GM21576 (cell line): ENCODE measurements around the gene LDLRAD4.
A peak's percentile ranks its signal among the peaks of the same experiment; 100 is the strongest.

Experiments used
- ATAC-seq: cut with Tn5 transposase; IDR thresholded peaks from one replicate; pipeline ENCODE4 v1.9.1; 2021; ENCODE audit warnings: mild to moderate bottlenecking, moderate library complexity; ENCODE audit not compliant: unreplicated experiment

Gene LDLRAD4

GRCh38 chr18:13440277-13441248, 222.0 kb downstream of the LDLRAD4 start:
- ATAC-seq = no peak

- no peak for ATAC-seq
Measured at GRCh38 chr18:13441736-13442135, 223.2 kb downstream of the LDLRAD4 start.

GRCh38 chr18:13442451-13442850, 223.9 kb downstream of the LDLRAD4 start:
- ATAC-seq = no peak

DNA sequence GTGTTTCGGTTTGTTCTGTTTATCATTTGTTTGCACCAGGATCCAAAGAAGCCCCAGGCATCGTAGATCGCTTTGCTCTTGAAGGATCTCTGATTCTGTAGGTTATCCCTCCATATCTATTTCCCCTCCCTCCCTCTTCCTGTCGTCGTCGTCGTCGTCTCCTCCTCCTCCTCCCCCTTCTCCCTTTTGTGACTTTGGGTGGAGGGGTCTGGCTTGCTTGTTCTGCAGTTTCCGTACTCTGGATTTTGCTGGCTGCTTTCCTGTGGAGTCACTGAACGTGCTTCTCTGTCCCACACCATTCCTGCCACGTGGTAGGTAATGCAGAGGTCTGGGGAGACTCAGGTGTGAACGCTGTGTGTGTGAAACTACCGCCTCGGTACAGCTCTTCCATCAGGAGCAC, 225.0 kb downstream of the LDLRAD4 start:
- ATAC-seq = no peak

GRCh38 chr18:13444430-13445240, 226.1 kb downstream of the LDLRAD4 start:
- ATAC-seq = no peak

GRCh38 chr18:13445241-13445897, 226.8 kb downstream of the LDLRAD4 start:
- no peak for ATAC-seq

GRCh38 chr18:13446024-13446423, 227.5 kb downstream of the LDLRAD4 start:
- no peak for ATAC-seq

DNA sequence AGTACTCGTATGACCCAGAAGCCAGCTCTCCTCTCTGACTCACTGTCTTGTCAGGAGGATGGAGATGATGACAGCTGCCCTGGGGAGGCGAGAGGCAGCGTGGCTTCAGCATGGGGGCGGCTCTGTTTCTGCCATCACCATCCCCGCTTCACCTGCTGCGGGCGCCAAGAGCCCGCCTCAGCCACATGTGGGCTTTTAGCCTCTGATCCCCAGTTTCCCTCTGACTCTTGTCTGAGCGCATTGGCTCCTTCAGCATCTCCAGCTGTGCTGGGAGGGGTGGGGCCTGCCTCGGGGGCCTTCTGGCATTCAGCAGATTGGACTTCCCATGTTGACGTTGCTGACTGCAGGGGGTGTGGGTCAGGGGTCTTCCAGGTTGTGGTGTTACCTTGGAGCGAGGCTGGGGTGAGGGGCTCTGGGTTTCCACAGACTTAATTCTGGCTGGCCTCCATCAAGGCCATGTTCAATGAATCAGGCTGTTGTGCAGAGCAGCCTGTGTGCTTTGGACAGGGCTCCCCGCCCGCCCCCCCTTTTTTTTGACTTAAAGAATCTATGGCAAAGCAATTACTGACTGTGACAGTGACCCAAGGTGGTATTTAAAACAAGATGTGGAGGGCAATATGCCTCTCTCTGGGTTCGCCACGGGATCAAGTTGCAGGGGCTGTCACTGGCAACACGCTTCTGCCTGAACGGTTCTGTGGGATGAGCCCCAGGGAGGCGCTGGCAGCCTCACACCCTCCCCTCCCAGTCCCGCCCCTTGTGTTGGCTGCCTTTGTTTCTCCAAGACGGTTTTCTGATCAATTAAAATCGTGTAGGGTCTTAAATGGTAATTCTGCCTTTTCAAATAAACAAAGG, 228.3 kb downstream of the LDLRAD4 start:
- ATAC-seq = no peak

GRCh38 chr18:13447621-13448334, 229.2 kb downstream of the LDLRAD4 start:
- no peak for ATAC-seq

GRCh38 chr18:13448335-13448795, 229.8 kb downstream of the LDLRAD4 start:
- no peak for ATAC-seq

DNA sequence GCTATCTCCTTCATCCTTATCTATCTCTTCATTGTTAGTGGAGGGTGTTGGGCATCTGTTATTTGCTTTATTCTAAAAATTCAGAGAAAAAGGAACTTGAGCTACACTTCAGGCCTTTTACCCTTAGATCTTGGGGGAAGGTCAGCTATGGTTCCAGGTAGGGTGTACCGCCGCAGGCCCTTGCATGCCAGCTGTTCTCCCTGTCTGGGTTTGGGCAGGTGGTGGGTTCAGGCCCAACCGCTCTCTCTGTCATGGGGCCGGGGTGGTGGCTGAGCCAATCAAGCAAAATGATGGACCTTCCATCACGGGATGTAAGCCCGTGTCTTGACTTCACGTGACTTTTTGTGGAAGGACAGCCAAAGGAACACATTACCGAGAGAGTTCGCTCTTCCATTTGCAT, 231.1 kb downstream of the LDLRAD4 start:
- ATAC-seq = no peak

DNA sequence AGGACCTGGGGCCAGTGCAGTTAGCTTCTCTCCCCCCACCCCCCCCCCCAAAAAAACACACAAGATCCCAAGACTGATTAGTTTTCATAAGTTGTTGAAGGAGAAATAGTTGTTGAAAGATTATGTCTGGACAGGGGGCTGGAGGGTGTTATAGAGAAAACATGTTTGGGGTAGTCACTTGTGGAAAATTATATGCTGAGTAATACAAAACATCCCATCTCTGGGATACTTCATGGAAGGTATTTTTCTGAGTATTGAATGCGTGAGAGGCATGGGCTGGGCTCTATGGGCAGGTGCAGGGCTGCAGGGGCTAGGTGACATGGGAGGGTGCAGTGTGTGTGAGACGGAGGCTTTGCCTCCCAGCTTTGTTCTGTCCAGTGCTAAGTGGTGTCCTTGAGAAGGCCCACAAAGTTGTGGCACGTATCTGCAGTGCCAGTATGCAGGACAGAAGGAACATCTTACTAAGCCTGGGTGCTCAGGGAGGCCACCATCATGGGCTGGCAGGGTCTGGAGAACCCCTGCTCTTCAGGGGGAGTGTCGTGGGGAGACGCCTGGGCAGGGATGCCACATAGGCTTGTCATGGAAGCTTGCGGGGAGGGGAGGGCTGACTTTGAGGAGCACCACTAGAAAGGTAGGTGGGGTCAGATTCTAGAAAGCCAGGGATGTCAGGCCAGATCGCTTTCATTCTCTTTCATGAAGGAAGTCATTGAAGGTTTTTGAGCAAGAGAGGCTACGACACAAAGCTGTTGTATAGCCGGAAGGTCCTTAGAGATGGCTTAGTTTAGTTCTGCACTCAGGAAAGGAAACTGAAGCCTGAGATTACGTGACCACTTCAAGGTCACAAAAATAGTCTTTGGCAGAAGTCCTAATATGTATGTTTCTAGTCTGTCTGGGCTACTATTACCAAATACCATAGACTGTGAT, 232.0 kb downstream of the LDLRAD4 start:
- peak; percentile 81 for ATAC-seq

- ATAC-seq = no peak
Measured at GRCh38 chr18:13451213-13451540, 232.6 kb downstream of the LDLRAD4 start.

DNA sequence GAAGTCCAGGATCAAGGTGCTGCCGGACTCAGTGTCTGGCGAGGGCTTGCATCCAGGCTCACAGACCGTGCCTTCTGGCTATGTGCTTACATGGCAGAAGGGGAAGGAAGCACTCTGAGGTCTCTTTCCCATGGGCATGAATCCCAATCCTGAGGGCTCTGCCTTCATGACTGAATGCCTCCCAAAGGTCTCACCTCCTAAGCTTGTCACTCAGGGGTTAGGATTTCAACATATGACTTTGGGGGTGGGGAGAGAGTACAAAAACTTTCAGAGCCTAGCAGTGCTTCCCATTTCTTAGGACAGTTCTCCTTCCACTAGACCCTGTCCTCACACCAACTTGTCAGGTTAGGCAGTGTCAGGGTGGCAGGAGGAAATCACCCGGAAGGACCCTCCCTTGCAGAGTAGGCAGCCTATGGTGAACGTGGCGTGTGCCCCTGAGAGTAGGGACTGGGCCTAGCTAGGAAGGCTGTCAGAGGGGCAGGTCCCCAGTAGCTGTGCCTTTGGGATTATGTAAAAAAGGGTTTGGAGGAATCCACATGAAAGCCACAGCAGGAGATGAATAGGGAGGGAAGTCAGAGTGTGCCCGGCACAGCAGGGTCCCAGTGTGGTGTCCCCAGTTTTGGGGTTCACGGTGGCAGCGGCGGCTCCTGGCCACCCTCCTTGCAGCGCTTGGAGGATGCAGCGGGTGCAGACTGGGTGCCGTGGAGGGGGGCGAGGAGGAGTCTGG, 233.3 kb downstream of the LDLRAD4 start:
- ATAC-seq = no peak

- no peak for ATAC-seq
Measured at GRCh38 chr18:13452388-13452811, 233.8 kb downstream of the LDLRAD4 start.

DNA sequence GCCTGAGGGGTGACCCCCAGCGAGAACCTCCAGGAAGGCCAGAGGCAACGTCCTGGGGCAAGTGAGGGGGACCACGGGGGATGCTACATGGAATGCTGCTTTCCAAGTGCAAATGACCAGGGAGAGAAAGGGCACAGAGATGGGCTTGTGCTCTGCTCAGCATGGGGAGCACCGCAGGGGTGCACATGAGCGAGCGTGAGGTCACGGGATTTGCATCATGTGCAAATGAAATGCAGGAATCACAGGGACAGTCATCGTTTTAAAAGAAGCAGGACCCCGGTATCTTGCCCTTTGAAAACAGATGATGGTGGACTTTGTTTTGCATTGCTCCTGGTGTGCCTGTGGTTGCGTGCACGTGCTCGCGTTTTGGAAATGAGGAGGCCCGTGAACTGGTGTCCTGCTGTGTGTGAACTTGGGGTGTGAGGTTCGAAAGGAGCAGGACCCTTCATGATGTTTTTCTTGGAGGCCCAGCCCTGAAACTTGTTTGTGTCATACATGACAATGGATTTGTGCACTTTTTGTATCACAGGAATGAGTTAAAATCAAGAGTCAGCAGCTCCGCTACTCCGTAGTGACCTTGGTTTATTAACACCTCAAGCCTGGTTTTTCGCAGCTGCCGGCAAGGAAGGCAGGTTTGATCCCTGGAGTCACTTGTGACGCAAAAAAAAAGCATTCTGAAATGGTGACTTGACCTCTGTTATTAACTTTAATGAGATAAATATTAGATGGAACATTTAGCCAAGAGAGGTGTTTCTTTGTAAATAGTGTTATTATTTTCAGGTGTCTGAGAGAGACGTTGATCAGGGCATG, 234.5 kb downstream of the LDLRAD4 start:
- no peak for ATAC-seq

DNA sequence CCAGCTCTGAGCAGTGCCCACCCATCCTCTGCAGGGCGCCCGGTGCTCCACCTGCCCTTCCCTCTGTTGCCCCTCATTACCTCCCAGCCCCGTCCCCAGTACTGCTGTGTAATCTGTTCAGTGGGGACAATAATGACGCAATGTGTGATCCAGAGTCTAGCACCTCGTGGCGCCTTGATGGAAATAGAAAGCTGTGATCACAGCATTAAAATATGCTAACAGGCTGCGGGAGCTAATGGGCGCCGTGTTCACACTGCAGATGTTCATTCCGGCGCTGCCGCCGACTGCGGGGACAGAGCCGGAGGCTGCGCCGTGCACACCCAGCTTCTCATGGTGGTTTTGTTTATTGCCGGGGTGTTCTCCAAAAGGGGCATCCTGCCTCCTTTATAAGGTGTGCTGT, 235.2 kb downstream of the LDLRAD4 start:
- no peak for ATAC-seq
